H9 (cell line): ENCODE measurements around the gene DHFR2. TPM values are rescaled to one million over a fixed set of nuclear protein-coding genes. Genes with fewer than 3 reads are reported as not detected.

Source experiments
- DNase-seq: peaks from one replicate; pipeline ENCODE4 v3.0.0-alpha.2; 2017
- H2AFZ ChIP-seq: one replicate; pipeline ENCODE4 v1.6.1; 2013; ENCODE audit warnings: mild to moderate bottlenecking, low read length, control low read depth, moderate library complexity
- H2AK5ac ChIP-seq: 2 replicates; pipeline ENCODE4 v1.6.1; 2013; ENCODE audit warnings: low read length, control low read depth, mixed read lengths; ENCODE audit not compliant: insufficient read length
- H2BK120ac ChIP-seq: one replicate; pipeline ENCODE4 v1.6.1; 2013; ENCODE audit warnings: low read depth, mild to moderate bottlenecking, low read length, control low read depth, inconsistent platforms; ENCODE audit not compliant: poor library complexity, severe bottlenecking
- H2BK12ac ChIP-seq: 2 replicates; pipeline ENCODE4 v1.6.1; 2013; ENCODE audit warnings: low read length, control low read depth, mixed read lengths, low read depth; ENCODE audit not compliant: insufficient read length
- H2BK15ac ChIP-seq: 2 replicates; pipeline ENCODE4 v1.6.1; 2013; ENCODE audit warnings: low read depth, low read length, control low read depth
- H2BK20ac ChIP-seq: one replicate; pipeline ENCODE4 v1.6.1; 2013; ENCODE audit warnings: low read depth, mild to moderate bottlenecking, low read length, control low read depth, inconsistent platforms; ENCODE audit not compliant: poor library complexity, severe bottlenecking
- H2BK5ac ChIP-seq: 2 replicates; pipeline ENCODE4 v1.6.1; 2013; ENCODE audit warnings: low read length, control low read depth, mixed read lengths; ENCODE audit not compliant: insufficient read length
- H3K14ac ChIP-seq: 2 replicates; pipeline ENCODE4 v1.6.1; 2013; ENCODE audit warnings: low read length, control low read depth; ENCODE audit not compliant: insufficient read depth
- H3K18ac ChIP-seq: 2 replicates; pipeline ENCODE4 v1.6.1; 2013; ENCODE audit warnings: low read depth, mild to moderate bottlenecking, mixed read lengths, low read length, control low read depth; ENCODE audit not compliant: insufficient read length
- H3K23ac ChIP-seq: 2 replicates; pipeline ENCODE4 v1.6.1; 2013; ENCODE audit warnings: low read length, control low read depth, mixed read lengths, low read depth; ENCODE audit not compliant: insufficient read length
- H3K23me2 ChIP-seq: 2 replicates; pipeline ENCODE4 v1.6.1; 2013; ENCODE audit warnings: low read depth, mild to moderate bottlenecking, mixed read lengths, low read length, control low read depth; ENCODE audit not compliant: insufficient read length, poor library complexity, severe bottlenecking
- H3K27ac ChIP-seq: 2 replicates; pipeline ENCODE4 v1.5.1; 2013; ENCODE audit warnings: low read length, control low read depth, mixed read lengths, low read depth; ENCODE audit not compliant: insufficient read length
- H3K27me3 ChIP-seq: 2 replicates; pipeline ENCODE4 v1.6.1; 2013; ENCODE audit warnings: low read length, control low read depth, inconsistent platforms; ENCODE audit not compliant: insufficient read depth
- H3K4ac ChIP-seq: 2 replicates; pipeline ENCODE4 v1.6.1; 2013; ENCODE audit warnings: low read depth, mild to moderate bottlenecking, control low read depth, inconsistent platforms, low read length, moderate library complexity
- H3K4me1 ChIP-seq: 2 replicates; pipeline ENCODE4 v1.6.1; 2013; ENCODE audit warnings: low read length, control low read depth, inconsistent platforms; ENCODE audit not compliant: insufficient read depth
- H3K4me2 ChIP-seq: 2 replicates; pipeline ENCODE4 v1.6.1; 2013; ENCODE audit warnings: low read length, control low read depth, mixed read lengths; ENCODE audit not compliant: insufficient read length, insufficient read depth
- H3K56ac ChIP-seq: 2 replicates; pipeline ENCODE4 v1.6.1; 2013; ENCODE audit warnings: low read depth, mild to moderate bottlenecking, mixed read lengths, low read length, control low read depth; ENCODE audit not compliant: insufficient read length
- H3K79me1 ChIP-seq: 2 replicates; pipeline ENCODE4 v1.6.1; 2013; ENCODE audit warnings: low read depth, mild to moderate bottlenecking, moderate library complexity, low read length, control low read depth, inconsistent platforms; ENCODE audit not compliant: insufficient read depth, poor library complexity, severe bottlenecking
- H3K79me2 ChIP-seq: 2 replicates; pipeline ENCODE4 v1.6.1; 2013; ENCODE audit warnings: low read length, control low read depth, inconsistent platforms; ENCODE audit not compliant: insufficient read depth
- H3K9ac ChIP-seq: 2 replicates; pipeline ENCODE4 v1.6.1; 2013; ENCODE audit warnings: low read length, control low read depth, mixed read lengths; ENCODE audit not compliant: insufficient read length; ENCODE audit errors: extremely low read depth
- H3K9me3 ChIP-seq: one replicate; pipeline ENCODE4 v1.6.1; 2013; ENCODE audit warnings: low read depth, low read length, inconsistent platforms; ENCODE audit not compliant: control insufficient read depth
- H3T11ph ChIP-seq: one replicate; pipeline ENCODE4 v1.6.1; 2013; ENCODE audit warnings: mild to moderate bottlenecking, low read length, control low read depth, inconsistent platforms
- H4K20me1 ChIP-seq: one replicate; pipeline ENCODE4 v1.6.1; 2013; ENCODE audit not compliant: control insufficient read depth, insufficient read length, insufficient read depth
- H4K5ac ChIP-seq: 2 replicates; pipeline ENCODE4 v1.6.1; 2013; ENCODE audit warnings: low read depth, mild to moderate bottlenecking, mixed read lengths, low read length, control low read depth; ENCODE audit not compliant: insufficient read length
- H4K8ac ChIP-seq: replicated peaks from 2 replicates; pipeline ENCODE4 v1.6.1; 2013; ENCODE audit warnings: low read length, control low read depth, mixed read lengths, low read depth; ENCODE audit not compliant: insufficient read length
- H4K91ac ChIP-seq: 2 replicates; pipeline ENCODE4 v1.6.1; 2013; ENCODE audit warnings: low read depth, mild to moderate bottlenecking, moderate library complexity, mixed read lengths, low read length, control low read depth; ENCODE audit not compliant: insufficient read length
- H3K27ac Mint-ChIP-seq, 3 experiments: 2 replicates in 2 of 3; 3 replicates in 1 of 3; pipeline ENCODE4 v1.8.0; 2020 to 2021; ENCODE audit warnings: mixed read lengths in 3 of 3, mild to moderate bottlenecking in 1 of 3, moderate library complexity in 1 of 3
- H3K27me3 Mint-ChIP-seq: 2 replicates; pipeline ENCODE4 v1.8.0; 2021; ENCODE audit warnings: low read depth, mild to moderate bottlenecking, moderate library complexity, mixed read lengths
- H3K36me3 Mint-ChIP-seq, 3 experiments: 2 replicates in 2 of 3; 3 replicates in 1 of 3; pipeline ENCODE4 v1.8.0; 2020 to 2021; ENCODE audit warnings: low read depth in 3 of 3, mixed read lengths in 3 of 3; ENCODE audit not compliant: insufficient read depth in 1 of 3
- H3K4me1 Mint-ChIP-seq, 2 experiments: 2 replicates each; pipeline ENCODE4 v1.8.0; 2020; ENCODE audit warnings: mixed read lengths in 2 of 2
- H3K4me3 Mint-ChIP-seq, 2 experiments: 2 replicates in 1 of 2; 3 replicates in 1 of 2; pipeline ENCODE4 v1.8.0; 2020 to 2021; ENCODE audit warnings: mild to moderate bottlenecking in 2 of 2, mixed read lengths in 2 of 2, moderate library complexity in 1 of 2
- H3K9me3 Mint-ChIP-seq, 2 experiments: 2 replicates in 1 of 2; 3 replicates in 1 of 2; pipeline ENCODE4 v1.8.0; 2020; ENCODE audit warnings: mild to moderate bottlenecking in 2 of 2, mixed read lengths in 2 of 2, moderate library complexity in 1 of 2
- WGBS: extraction: QIAGEN DNeasy Blood & Tissue Kit; methylation state at CpG from one replicate; pipeline ENCODE4 v1.1.7; 2013; ENCODE audit warnings: missing lambda C conversion rate, low lambda C conversion rate, mixed read lengths; ENCODE audit not compliant: insufficient read length; ENCODE audit errors: extremely low coverage; 5-methylcytosine and 5-hydroxymethylcytosine counted together
- total RNA-seq: library from RNA; stranded (reverse); gene quantifications from 2 replicates; pipeline ENCODE4 v1.2.1, GENCODE V29; 2021
- TF ChIP-seq, protein P1 (sequence below): fragments of 200-600 bp; sonication (generic); conservative IDR thresholded peaks from 3 replicates; pipeline ENCODE4 v1.8.0; 2021; ENCODE audit warnings: antibody characterized with exemption, mild to moderate bottlenecking

The DHFR2 gene
- total RNA-seq, 1 experiment from 2014 or later = 1.6 TPM

DNA sequence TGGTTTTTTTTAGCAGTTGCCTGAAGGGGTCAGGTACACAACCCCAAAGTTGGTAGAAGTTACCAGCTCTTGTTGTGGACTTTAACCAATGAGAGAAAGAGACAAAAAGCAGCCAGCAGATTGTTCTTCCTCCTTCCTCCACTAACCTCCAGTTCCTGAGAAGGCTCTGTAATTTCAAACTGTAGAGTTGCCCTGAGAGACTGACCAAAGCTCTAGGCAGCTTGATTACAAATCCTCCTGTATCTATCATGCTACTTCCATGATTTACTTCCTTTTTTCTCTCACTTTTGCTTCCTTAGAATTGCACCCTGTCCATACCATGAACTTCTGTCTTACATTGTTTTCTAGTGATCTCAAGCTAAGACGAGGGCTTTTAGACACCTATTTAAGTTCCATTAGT, 29.4 kb upstream of the DHFR2 start:
- Histone ChIP-seq H3K23me2 (no peaks in the 10 kb centered on the region), H4K91ac (no peak overlapping the region), H3K14ac (no peak overlapping the region), H4K5ac (no peak overlapping the region), H3K56ac (no peak overlapping the region), H3K23ac (no peak overlapping the region), H4K20me1 (no peaks in the 10 kb centered on the region), H2BK12ac (no peak overlapping the region), H2BK5ac (no peak overlapping the region), H2BK120ac (no peak overlapping the region), H3K4me1 (no peaks in the 10 kb centered on the region), H3K4me2 (no peak overlapping the region), H3K79me2 (no peaks in the 10 kb centered on the region), H3K9ac (no peak overlapping the region), H2AK5ac (no peak overlapping the region), H2BK15ac (no peak overlapping the region), H2BK20ac (no peak overlapping the region), H3K4ac (no peak overlapping the region), H3K79me1 (no peaks in the 10 kb centered on the region), H3K18ac (no peak overlapping the region), H3K9me3 (no peaks in the 10 kb centered on the region), H4K8ac (no peak overlapping the region), H2AFZ (no peak overlapping the region), H3K27me3 (no peaks in the 10 kb centered on the region), H3T11ph (no peak overlapping the region), H3K27ac (no peak overlapping the region)
- H3K4me3 Mint-ChIP-seq = no peak overlapping the region
- DNase-seq = no peak
- H3K36me3 Mint-ChIP-seq = peaks cover 0 to 13% (median 3%) of the 10 kb centered on the region in 3 experiments; a peak in 4 of 7 replicates
- H3K27ac Mint-ChIP-seq = no peak overlapping the region
- H3K27me3 Mint-ChIP-seq = no peaks in the 10 kb centered on the region
- H3K4me1 Mint-ChIP-seq = no peaks in the 10 kb centered on the region
- TF ChIP-seq, protein P1, sequence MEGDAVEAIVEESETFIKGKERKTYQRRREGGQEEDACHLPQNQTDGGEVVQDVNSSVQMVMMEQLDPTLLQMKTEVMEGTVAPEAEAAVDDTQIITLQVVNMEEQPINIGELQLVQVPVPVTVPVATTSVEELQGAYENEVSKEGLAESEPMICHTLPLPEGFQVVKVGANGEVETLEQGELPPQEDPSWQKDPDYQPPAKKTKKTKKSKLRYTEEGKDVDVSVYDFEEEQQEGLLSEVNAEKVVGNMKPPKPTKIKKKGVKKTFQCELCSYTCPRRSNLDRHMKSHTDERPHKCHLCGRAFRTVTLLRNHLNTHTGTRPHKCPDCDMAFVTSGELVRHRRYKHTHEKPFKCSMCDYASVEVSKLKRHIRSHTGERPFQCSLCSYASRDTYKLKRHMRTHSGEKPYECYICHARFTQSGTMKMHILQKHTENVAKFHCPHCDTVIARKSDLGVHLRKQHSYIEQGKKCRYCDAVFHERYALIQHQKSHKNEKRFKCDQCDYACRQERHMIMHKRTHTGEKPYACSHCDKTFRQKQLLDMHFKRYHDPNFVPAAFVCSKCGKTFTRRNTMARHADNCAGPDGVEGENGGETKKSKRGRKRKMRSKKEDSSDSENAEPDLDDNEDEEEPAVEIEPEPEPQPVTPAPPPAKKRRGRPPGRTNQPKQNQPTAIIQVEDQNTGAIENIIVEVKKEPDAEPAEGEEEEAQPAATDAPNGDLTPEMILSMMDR = no peak
- H3K9me3 Mint-ChIP-seq = no peaks in the 10 kb centered on the region
- WGBS = no CpG with 5 or more reads among the region's 1 CpG
